GM23338 (cell line): ENCODE measurements around the gene TIE1.

Experiments
- EZH2 ChIP-seq: fragments of 200-600 bp; sonication (generic); IDR thresholded peaks from one replicate; pipeline ENCODE4 v1.8.0; 2017; ENCODE audit warnings: antibody characterized with exemption, mild to moderate bottlenecking, low read depth; ENCODE audit not compliant: unreplicated experiment
- EZH2phosphoT487 ChIP-seq: fragments of 200-600 bp; sonication (generic); IDR thresholded peaks from one replicate; pipeline ENCODE4 v1.8.1; 2018; ENCODE audit warnings: antibody characterized with exemption; ENCODE audit not compliant: unreplicated experiment
- POLR2AphosphoS5 ChIP-seq: IDR thresholded peaks from 2 replicates; pipeline ENCODE4 v1.6.1; 2016; ENCODE audit warnings: antibody characterized with exemption, low read depth
- TF ChIP-seq, protein P1 (sequence below), 2 experiments: fragments of 200-600 bp in 1 of 2; sonication (generic) in 1 of 2; conservative IDR thresholded peaks; 2 replicates each; pipeline versions ENCODE4 v1.5.1 to v1.6.1; 2016 to 2017; ENCODE audit warnings: antibody characterized with exemption in 2 of 2, low read depth in 2 of 2, mild to moderate bottlenecking in 2 of 2, moderate library complexity in 1 of 2
- TF ChIP-seq, protein P2 (sequence below): IDR thresholded peaks from one replicate; pipeline ENCODE4 v1.6.1; 2018; ENCODE audit warnings: antibody characterized with exemption; ENCODE audit not compliant: unreplicated experiment
- TF ChIP-seq, protein P3 (sequence below): fragments of 250-450 bp; sonication (Bioruptor Pico); IDR thresholded peaks from 2 replicates; pipeline ENCODE4 v1.5.0; 2020; ENCODE audit warnings: mild to moderate bottlenecking, moderate library complexity

DNA sequence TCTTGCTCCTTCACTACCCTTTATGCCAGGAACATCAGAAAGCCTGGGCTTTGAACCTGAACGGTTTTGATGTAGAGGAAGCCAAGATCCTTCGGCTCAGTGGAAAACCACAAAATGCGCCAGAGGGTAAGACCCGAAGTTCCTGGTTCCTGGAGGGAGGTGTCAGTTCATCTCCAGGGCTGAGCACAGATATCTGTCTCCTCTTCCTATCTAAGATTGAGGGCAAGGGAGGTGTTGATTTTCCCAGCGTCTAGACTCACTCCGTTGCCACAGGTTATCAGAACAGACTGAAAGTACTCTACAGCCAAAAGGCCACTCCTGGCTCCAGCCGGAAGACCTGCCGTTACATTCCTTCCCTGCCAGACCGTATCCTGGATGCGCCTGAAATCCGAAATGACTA is 58.9 kb downstream of the TIE1 start:
- TF ChIP-seq, protein P1, sequence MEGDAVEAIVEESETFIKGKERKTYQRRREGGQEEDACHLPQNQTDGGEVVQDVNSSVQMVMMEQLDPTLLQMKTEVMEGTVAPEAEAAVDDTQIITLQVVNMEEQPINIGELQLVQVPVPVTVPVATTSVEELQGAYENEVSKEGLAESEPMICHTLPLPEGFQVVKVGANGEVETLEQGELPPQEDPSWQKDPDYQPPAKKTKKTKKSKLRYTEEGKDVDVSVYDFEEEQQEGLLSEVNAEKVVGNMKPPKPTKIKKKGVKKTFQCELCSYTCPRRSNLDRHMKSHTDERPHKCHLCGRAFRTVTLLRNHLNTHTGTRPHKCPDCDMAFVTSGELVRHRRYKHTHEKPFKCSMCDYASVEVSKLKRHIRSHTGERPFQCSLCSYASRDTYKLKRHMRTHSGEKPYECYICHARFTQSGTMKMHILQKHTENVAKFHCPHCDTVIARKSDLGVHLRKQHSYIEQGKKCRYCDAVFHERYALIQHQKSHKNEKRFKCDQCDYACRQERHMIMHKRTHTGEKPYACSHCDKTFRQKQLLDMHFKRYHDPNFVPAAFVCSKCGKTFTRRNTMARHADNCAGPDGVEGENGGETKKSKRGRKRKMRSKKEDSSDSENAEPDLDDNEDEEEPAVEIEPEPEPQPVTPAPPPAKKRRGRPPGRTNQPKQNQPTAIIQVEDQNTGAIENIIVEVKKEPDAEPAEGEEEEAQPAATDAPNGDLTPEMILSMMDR (conservative IDR thresholded peaks at IDR 0.05; ENCODE audit: low read depth in 2 of 2) = no peak
- TF ChIP-seq EZH2 (no peak), EZH2phosphoT487 (no peak), POLR2AphosphoS5 (no peak)
- TF ChIP-seq, protein P2, sequence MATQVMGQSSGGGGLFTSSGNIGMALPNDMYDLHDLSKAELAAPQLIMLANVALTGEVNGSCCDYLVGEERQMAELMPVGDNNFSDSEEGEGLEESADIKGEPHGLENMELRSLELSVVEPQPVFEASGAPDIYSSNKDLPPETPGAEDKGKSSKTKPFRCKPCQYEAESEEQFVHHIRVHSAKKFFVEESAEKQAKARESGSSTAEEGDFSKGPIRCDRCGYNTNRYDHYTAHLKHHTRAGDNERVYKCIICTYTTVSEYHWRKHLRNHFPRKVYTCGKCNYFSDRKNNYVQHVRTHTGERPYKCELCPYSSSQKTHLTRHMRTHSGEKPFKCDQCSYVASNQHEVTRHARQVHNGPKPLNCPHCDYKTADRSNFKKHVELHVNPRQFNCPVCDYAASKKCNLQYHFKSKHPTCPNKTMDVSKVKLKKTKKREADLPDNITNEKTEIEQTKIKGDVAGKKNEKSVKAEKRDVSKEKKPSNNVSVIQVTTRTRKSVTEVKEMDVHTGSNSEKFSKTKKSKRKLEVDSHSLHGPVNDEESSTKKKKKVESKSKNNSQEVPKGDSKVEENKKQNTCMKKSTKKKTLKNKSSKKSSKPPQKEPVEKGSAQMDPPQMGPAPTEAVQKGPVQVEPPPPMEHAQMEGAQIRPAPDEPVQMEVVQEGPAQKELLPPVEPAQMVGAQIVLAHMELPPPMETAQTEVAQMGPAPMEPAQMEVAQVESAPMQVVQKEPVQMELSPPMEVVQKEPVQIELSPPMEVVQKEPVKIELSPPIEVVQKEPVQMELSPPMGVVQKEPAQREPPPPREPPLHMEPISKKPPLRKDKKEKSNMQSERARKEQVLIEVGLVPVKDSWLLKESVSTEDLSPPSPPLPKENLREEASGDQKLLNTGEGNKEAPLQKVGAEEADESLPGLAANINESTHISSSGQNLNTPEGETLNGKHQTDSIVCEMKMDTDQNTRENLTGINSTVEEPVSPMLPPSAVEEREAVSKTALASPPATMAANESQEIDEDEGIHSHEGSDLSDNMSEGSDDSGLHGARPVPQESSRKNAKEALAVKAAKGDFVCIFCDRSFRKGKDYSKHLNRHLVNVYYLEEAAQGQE = no peak
- TF ChIP-seq, protein P3, sequence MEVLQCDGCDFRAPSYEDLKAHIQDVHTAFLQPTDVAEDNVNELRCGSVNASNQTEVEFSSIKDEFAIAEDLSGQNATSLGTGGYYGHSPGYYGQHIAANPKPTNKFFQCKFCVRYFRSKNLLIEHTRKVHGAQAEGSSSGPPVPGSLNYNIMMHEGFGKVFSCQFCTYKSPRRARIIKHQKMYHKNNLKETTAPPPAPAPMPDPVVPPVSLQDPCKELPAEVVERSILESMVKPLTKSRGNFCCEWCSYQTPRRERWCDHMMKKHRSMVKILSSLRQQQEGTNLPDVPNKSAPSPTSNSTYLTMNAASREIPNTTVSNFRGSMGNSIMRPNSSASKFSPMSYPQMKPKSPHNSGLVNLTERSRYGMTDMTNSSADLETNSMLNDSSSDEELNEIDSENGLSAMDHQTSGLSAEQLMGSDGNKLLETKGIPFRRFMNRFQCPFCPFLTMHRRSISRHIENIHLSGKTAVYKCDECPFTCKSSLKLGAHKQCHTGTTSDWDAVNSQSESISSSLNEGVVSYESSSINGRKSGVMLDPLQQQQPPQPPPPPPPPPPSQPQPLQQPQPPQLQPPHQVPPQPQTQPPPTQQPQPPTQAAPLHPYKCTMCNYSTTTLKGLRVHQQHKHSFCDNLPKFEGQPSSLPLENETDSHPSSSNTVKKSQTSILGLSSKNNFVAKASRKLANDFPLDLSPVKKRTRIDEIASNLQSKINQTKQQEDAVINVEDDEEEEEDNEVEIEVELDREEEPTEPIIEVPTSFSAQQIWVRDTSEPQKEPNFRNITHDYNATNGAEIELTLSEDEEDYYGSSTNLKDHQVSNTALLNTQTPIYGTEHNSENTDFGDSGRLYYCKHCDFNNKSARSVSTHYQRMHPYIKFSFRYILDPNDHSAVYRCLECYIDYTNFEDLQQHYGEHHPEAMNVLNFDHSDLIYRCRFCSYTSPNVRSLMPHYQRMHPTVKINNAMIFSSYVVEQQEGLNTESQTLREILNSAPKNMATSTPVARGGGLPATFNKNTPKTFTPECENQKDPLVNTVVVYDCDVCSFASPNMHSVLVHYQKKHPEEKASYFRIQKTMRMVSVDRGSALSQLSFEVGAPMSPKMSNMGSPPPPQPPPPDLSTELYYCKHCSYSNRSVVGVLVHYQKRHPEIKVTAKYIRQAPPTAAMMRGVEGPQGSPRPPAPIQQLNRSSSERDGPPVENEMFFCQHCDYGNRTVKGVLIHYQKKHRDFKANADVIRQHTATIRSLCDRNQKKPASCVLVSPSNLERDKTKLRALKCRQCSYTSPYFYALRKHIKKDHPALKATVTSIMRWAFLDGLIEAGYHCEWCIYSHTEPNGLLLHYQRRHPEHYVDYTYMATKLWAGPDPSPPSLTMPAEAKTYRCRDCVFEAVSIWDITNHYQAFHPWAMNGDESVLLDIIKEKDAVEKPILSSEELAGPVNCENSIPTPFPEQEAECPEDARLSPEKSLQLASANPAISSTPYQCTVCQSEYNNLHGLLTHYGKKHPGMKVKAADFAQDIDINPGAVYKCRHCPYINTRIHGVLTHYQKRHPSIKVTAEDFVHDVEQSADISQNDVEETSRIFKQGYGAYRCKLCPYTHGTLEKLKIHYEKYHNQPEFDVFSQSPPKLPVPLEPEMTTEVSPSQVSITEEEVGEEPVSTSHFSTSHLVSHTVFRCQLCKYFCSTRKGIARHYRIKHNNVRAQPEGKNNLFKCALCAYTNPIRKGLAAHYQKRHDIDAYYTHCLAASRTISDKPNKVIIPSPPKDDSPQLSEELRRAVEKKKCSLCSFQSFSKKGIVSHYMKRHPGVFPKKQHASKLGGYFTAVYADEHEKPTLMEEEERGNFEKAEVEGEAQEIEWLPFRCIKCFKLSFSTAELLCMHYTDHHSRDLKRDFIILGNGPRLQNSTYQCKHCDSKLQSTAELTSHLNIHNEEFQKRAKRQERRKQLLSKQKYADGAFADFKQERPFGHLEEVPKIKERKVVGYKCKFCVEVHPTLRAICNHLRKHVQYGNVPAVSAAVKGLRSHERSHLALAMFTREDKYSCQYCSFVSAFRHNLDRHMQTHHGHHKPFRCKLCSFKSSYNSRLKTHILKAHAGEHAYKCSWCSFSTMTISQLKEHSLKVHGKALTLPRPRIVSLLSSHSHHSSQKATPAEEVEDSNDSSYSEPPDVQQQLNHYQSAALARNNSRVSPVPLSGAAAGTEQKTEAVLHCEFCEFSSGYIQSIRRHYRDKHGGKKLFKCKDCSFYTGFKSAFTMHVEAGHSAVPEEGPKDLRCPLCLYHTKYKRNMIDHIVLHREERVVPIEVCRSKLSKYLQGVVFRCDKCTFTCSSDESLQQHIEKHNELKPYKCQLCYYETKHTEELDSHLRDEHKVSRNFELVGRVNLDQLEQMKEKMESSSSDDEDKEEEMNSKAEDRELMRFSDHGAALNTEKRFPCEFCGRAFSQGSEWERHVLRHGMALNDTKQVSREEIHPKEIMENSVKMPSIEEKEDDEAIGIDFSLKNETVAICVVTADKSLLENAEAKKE = no peak
